Lower lobe of right lung (tissue), 2 donors: ENCODE data around the gene EEFSEC. TPM values are rescaled to one million over a fixed set of nuclear protein-coding genes. Genes with fewer than 3 reads are reported as not detected.

ENCODE experiments used
- ATAC-seq, 2 donors: fragments of 200-7000 bp; cut with Tn5 transposase; one replicate each; pipeline ENCODE4 v1.9.1; 2020 to 2022; ENCODE audit warnings: mild to moderate bottlenecking in 2 of 2, moderate library complexity in 2 of 2
- DNase-seq: peaks from one replicate; pipeline ENCODE4 v3.0.0-alpha.2; 2020
- H3K27ac ChIP-seq: fragments of 200-600 bp; one replicate; pipeline ENCODE4 v1.8.0; 2022
- H3K27me3 ChIP-seq: fragments of 200-600 bp; one replicate; pipeline ENCODE4 v1.8.0; 2022; ENCODE audit warnings: low read depth
- H3K36me3 ChIP-seq: fragments of 200-600 bp; one replicate; pipeline ENCODE4 v1.8.0; 2022; ENCODE audit warnings: mild to moderate bottlenecking
- H3K4me1 ChIP-seq: fragments of 200-600 bp; one replicate; pipeline ENCODE4 v1.8.0; 2022
- H3K4me3 ChIP-seq: fragments of 200-600 bp; one replicate; pipeline ENCODE4 v1.8.0; 2022; ENCODE audit warnings: mild to moderate bottlenecking
- H3K9me3 ChIP-seq: fragments of 200-600 bp; one replicate; pipeline ENCODE4 v1.8.0; 2022
- CTCF ChIP-seq: fragments of 200-600 bp; IDR thresholded peaks from one replicate; pipeline ENCODE4 v1.8.0; 2022; ENCODE audit warnings: antibody characterized with exemption, mild to moderate bottlenecking
- intact Hi-C: fragments of 100-400 bp; cut with DNase I; formaldehyde crosslinking; loops from one replicate; pipeline ENCODE4 v1.11.0; 2022
- total RNA-seq: library from RNA; stranded (reverse); fragmentation: NEBNext Ultra II Directional; extraction: Animal tissue kit (Norgen Biotek cat#: 25700); gene quantifications from one replicate; pipeline ENCODE4 v1.2.1, GENCODE V29; 2021
- donor health status: DM: no; HTN: yes; CAD: no; lungs with severe emphysema.

Gene EEFSEC
- total RNA-seq, 1 donor from 2014 or later, result 15.6 TPM

- intact Hi-C loops, result no loop called here
- no peak overlapping the region for H3K4me3 ChIP-seq
- ATAC-seq, result no peak
These were observed 269.7 kb downstream of the EEFSEC start for GRCh38 chr3:128422762-128423524.

DNA sequence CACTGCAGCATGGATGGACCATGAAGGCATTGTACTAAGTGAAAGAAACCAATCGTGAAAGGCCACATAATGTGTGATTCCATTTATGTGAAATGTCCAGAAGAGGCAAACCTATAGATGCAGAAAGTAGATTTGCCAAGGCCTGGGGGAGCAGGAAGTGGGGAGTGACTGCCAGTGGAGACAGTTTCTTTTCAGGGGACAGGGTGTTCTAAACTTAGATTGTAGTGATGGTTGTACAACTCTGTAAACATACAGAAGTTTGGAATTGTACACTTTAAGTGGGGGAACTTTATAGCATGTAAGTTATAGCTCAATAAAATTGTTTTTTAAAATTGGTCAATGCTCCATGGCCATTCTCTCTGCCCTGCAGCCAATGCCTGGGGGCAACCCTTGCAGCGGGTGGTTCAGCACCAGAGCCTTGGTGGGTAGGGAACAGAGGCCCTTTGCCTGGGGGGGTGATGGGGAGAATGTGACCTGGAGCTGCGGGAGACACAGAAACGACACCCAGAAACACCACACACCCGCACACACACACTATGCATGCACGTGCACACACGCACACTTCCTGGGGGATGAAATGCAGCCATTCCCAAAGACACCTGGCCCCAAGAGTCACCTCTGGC, 270.4 kb downstream of the EEFSEC start:
- no peak for ATAC-seq
- no peaks in the 10 kb centered on the region for H3K36me3 ChIP-seq
- no peak overlapping the region for H3K4me3 ChIP-seq
- peaks cover 17% of the 10 kb centered on the region for H3K27me3 ChIP-seq
- intact Hi-C loops, result no loop called here
- H3K9me3 ChIP-seq, result no peaks in the 10 kb centered on the region
- H3K27ac ChIP-seq, result no peak overlapping the region
- H3K4me1 ChIP-seq, result peaks cover 8% of the 10 kb centered on the region
- TF ChIP-seq CTCF, result no peak
- DNase-seq, result no peak

More at GRCh38 chr3:128422762-128423524, 269.7 kb downstream of the EEFSEC start:
- DNase-seq, result no peak
- Histone ChIP-seq H3K27ac (no peak overlapping the region), H3K27me3 (peaks cover 10% of the 10 kb centered on the region), H3K9me3 (no peaks in the 10 kb centered on the region), H3K36me3 (no peaks in the 10 kb centered on the region), H3K4me1 (peaks cover 8% of the 10 kb centered on the region)
- TF ChIP-seq CTCF, result no peak

DNA sequence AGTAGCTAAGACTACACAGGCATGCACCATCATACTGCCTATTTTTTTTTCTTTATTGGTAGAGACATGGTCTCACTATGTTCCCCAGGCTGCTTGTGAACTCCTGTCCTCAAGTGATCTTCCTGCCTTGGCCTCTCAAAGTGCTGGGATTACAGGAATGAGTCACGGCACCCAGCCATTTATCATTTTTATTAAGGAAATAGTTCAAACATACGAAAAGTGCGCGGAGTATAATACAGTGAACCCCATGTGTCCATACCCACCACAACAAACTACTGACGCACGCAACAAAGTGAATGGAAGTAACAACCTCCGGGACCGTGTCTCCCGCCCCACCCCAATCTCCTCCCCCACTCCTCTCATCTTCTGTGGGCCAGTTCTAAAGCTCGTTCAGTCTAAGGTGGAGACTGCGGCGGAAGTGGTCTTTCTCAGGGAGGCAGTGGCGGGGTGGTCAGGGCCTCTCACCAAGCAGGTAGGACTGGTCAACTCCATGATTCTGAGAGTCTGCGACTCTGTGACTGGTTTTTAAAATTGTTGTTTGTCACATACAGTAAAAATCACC, 271.3 kb downstream of the EEFSEC start:
- DNase-seq, result no peak
- no peak for TF ChIP-seq CTCF
- H3K4me1 ChIP-seq, result peaks cover 8% of the 10 kb centered on the region
- no peaks in the 10 kb centered on the region for H3K9me3 ChIP-seq
- H3K27ac ChIP-seq, result no peak overlapping the region
- H3K36me3 ChIP-seq, result no peaks in the 10 kb centered on the region
- peaks cover 24% of the 10 kb centered on the region for H3K27me3 ChIP-seq
- intact Hi-C loops, result no loop called here
- no peak for ATAC-seq
- no peak overlapping the region for H3K4me3 ChIP-seq

DNA sequence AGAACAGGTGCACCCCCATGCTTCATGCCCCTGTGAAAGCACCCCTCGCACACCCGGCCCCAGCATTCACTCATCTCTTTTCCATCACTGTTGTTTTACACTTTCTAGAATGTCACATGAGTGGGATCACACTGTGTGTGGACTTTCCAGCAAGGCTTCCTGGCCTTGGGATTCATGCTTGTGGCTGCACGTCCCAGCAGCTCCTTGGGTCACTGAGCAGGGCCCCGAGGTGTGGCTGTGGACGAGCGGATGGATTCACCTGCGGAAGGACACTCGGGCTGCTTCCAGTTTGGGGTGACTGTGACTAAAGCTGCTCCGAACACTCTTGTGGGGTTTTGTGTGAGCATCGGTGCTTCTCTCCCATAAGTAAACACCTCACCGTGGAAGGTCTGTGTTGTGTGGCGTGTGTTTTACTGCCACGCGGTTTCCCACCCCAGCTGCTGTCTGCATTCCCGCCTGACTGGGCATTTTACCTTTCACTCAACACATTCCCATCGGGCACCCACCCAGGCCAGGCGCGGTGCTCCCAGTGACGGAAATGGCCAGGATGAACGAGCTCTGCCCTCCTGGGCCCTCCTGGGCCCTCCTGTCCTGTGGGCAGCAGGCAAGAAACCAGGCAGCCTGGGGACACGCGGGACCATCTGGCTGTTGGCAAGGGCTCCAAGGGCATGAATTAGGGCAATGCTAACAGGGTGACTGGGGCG, 272.0 kb downstream of the EEFSEC start:
- TF ChIP-seq CTCF, result no peak
- Histone ChIP-seq H3K36me3 (no peaks in the 10 kb centered on the region), H3K4me3 (no peak overlapping the region), H3K27me3 (peaks cover 24% of the 10 kb centered on the region), H3K4me1 (peaks cover 8% of the 10 kb centered on the region), H3K9me3 (no peaks in the 10 kb centered on the region), H3K27ac (no peak overlapping the region)
- ATAC-seq, result no peak
- intact Hi-C loops, result no loop called here
- no peak for DNase-seq

GRCh38 chr3:128425846-128426127, 272.5 kb downstream of the EEFSEC start:
- DNase-seq (no peak), ATAC-seq (no peak)
- TF ChIP-seq CTCF, result no peak
- no peak overlapping the region for H3K4me3 ChIP-seq
- no peaks in the 10 kb centered on the region for H3K36me3 ChIP-seq
- peaks cover 8% of the 10 kb centered on the region for H3K4me1 ChIP-seq
- H3K9me3 ChIP-seq, result no peaks in the 10 kb centered on the region
- H3K27me3 ChIP-seq, result peaks cover 24% of the 10 kb centered on the region
- H3K27ac ChIP-seq, result no peak overlapping the region
- intact Hi-C loops, result no loop called here
